ENCODE results near the gene ZNF197.
A peak's percentile ranks its signal among the peaks of the same experiment; 100 is the strongest.
"Not testable (repeated sequence)": the region's sequence is repeated elsewhere in the genome, so short reads cannot be mapped to it uniquely, and the experiment has no call there.

The ZNF197 gene

GRCh38 chr3:44624749-44625480 is at the start of gene ZNF197:
Gene ZNF197 (plus strand): TSS chr3:44625036. CDS start chr3:44629155, 4,119 bp downstream.
- peak; percentile 43 for DNase-seq (ENCODE audit: low spot score)

DNA sequence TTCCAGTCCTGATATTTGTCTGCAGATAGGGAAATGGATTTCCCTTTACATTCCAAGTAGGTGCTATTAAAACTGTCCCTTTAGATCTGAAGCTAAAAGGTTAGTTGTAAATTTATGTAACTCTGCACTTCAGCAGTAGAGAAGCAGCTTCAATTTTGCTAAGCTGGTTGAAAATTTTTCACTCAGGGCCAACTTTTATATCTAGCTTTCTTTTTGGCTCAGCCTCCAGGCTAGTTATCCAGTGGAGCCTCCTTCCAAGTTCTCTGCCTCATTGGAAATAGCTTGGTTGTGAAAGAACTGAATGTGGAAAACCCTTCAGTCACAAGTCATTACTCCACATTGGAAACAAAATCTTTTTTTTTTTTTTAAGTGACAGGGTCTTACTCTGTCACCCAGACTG is 48.2 kb upstream of the ZNF197 start:
- DNase-seq (ENCODE audit: low spot score), result no peak

DNA sequence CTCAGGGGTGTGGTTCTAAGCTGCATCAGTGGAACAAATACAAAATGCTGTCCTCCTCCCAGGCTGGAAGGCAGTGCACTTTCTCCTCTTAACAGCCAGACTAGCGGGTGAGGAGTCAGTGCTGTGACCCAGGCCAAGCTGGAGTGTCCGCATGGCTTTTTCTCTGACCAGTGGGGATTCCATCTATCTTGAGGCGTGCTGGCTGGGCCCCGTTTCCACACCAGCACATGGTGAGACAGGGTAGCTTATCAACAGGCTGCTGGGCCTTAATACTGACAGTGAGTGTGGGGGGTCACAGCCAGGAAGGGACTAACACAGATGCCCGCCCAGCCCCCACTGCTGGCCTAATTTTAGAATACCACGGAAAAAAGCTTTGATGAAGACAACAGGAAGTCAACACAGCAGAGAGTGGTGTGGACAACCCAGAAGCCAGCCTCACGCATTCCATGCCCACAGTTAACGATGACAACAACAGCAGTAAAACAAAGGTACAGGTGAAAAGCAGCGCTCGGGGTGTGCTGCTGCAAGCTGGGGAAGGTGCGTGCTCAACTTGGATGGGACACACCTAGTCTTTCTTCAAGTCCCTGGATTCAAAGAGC is 47.4 kb upstream of the ZNF197 start:
- not testable (repeated sequence) for DNase-seq (ENCODE audit: low spot score)

DNA sequence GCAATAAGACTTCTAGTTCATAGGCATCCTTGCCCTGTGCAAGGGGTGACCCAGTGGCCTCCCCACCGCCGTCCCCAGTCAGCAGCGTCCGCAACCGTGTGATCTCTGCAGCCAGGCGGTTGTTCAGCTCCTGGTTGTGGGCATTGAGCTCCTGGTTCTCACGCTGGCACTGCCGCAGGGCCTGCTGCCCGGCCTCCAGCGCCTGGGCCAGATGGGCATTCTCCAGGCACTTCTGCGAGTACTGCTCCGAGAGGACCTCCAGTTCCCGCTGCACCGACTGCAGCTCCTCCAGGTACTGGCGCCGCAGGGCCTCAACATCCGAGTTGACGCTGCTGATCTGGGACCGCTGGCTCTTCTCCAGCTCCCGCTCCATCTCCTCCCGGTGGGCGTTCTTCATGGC is 46.5 kb upstream of the ZNF197 start:
- DNase-seq (ENCODE audit: low spot score), result not testable (repeated sequence)

GRCh38 chr3:44578924-44579515 is 45.8 kb upstream of the ZNF197 start:
- not testable (repeated sequence) for DNase-seq (ENCODE audit: low spot score)

- not testable (repeated sequence) for DNase-seq (ENCODE audit: low spot score)
Measured at GRCh38 chr3:44579749-44580148, 45.1 kb upstream of the ZNF197 start.

- DNase-seq (ENCODE audit: low spot score), result not testable (repeated sequence)
Measured at GRCh38 chr3:44580971-44581370, 43.9 kb upstream of the ZNF197 start.

DNA sequence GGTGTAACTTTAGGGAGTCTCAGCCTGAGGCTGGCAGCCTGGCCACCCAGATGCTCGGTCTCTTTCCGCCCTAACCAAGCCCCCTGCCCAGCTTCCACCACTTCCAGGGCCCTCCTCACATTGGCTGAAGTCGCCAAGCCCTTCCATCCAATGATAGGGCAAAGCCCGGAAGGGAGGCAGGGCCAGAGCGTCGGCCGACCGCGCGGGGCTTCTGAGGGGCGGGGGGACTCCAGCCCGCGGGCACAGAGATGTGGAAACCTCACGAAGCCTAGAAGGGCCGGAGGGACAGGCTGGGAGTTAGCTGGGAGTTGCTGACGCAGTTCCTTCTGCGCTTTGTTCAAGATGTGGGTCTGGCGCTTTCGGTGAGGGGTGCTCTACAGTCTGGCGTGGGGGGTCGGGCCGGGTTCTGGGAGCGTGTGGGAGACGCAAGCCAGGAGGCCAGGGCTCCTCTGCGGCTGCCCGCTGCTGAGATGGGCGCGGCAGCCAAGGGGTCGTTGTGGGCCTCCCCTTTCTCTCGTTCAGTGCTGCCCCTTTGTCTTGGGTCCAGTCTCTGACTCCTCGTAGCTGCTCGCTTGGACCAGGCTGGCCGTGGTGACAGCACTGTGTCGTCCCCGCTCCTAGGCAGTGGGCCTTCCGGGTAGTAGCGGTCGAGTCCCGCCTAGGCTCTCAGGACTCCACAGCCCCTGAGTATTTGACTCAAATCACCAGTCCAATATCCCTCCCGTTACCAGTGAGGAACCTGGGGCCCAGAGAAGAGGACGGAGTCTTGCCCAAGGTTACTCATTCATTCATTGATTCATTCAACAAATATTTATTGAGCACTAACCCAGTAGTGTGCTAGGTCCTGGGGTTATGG is 40.0 kb upstream of the ZNF197 start, which contains the start of gene ZNF660:
Gene ZNF660, plus strand, starts transcription at position 319 of the 856 bp plus-strand sequence. CDS start 9,230 bp downstream, outside the sequence.
- peak; percentile 1 for DNase-seq (ENCODE audit: low spot score)

DNA sequence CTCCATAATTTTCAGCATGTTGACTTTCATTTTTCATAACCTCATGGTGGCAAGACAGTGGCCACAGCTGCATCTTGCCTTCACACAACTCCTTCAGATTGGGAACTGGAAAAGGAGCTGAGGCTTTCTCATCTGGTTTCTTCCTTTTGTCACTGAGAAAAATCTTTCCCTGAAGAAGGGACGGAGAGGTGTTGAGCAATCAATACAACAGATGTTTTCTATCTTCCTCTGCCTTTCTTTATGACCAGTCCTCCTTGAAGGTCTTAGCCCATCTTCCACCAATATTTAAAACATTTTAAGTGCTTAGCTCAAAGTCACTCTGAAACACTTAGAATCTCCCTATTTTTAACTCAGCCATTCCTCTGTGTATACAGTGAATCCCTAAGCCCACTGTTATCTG is 28.2 kb upstream of the ZNF197 start:
- DNase-seq (ENCODE audit: low spot score), result no peak

- DNase-seq (ENCODE audit: low spot score), result no peak
Measured at GRCh38 chr3:44601749-44602148, 23.1 kb upstream of the ZNF197 start.

DNA sequence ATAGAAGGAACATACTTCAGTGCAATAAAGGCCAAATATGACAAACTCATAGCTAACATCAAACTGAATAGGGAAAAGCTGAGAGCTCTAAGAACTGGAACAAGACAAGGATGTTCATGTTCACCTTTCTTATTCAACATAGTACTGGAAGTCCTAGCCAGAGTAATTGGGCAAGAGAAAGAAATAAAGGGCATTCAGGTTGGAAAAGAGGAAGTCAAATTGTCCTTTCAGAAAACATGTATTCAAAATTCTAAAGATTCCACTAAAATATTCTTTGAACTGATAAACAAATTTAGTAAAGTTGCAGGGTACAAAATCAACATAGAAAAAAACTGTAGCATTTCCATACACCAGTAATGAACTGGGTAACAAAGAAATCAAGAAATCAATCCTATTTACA is 12.2 kb upstream of the ZNF197 start:
- DNase-seq (ENCODE audit: low spot score), result no peak

DNA sequence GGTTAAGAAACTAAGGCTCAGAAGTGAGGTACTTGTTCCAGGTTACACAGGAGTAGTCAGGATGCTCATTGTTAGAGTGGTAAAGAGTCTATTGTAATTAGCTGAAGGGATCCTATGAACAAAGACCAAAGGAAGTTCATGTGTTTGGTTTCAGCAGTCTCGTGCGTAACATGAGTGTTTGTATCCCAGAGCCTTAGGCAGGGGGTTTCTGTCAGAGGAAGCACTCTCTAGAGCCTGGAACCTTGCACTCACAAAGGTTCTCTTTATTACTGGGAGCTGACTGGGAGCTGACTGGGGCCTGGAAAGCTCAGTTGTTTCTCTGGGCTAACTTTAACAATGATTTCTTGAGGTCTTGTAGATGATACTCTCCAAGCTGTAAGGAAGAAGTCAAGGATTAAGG is 3.9 kb downstream of the ZNF197 start:
- DNase-seq (ENCODE audit: low spot score), result no peak

GRCh38 chr3:44632193-44632592 is 7.4 kb downstream of the ZNF197 start:
- no peak for DNase-seq (ENCODE audit: low spot score)

- no peak for DNase-seq (ENCODE audit: low spot score)
Measured at GRCh38 chr3:44642337-44642736, 17.5 kb downstream of the ZNF197 start.

GRCh38 chr3:44643024-44643423 is 18.2 kb downstream of the ZNF197 start:
- DNase-seq (ENCODE audit: low spot score), result no peak

DNA sequence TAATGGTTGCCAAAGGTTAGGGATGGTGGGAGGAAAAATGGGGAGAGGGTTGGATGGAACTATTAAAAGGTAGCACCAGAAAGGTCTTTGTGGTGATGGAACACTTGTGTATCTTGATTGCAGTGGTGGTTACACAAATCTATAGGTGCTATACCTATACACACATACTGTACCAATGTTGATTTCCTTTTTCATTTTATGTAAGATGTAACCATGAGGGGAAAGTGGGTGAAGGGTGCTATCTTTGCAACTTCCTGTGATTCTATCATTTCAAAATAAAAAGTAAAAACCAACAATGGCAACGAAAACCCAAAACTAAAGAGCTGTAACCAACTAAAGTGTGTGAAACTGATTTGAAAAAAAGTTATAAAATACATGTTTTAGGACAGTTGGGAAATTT is 22.9 kb downstream of the ZNF197 start:
- DNase-seq (ENCODE audit: low spot score), result no peak

GRCh38 chr3:44648564-44649229 is 23.9 kb downstream of the ZNF197 start, which contains the start of gene ZNF35:
Gene ZNF35 (plus strand): TSS chr3:44648732. CDS start chr3:44651068, 2,336 bp downstream.
- DNase-seq (ENCODE audit: low spot score), result peak; percentile 9

DNA sequence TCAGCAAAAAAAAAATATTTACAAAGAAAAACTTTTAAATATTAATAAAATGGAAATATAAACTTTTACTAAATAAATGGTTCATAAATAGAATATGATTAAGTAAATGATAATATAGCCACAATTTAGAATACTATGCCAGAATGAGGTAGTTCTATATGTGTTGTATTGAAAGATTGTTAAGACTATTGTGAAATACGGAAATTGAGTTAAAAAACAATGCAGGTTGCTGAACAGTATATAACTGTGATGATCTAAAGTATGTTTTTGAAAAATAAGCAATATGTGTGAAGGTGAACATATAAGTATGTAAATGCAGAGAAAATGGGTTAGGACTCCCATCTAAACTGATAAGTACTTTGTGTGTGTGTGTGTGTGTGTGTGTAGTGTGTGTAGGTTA is 24.9 kb downstream of the ZNF197 start:
- no peak for DNase-seq (ENCODE audit: low spot score)

GRCh38 chr3:44654039-44654438 is 29.2 kb downstream of the ZNF197 start:
- no peak for DNase-seq (ENCODE audit: low spot score)

- no peak for DNase-seq (ENCODE audit: low spot score)
Measured at GRCh38 chr3:44659015-44659414, 34.2 kb downstream of the ZNF197 start.

DNA sequence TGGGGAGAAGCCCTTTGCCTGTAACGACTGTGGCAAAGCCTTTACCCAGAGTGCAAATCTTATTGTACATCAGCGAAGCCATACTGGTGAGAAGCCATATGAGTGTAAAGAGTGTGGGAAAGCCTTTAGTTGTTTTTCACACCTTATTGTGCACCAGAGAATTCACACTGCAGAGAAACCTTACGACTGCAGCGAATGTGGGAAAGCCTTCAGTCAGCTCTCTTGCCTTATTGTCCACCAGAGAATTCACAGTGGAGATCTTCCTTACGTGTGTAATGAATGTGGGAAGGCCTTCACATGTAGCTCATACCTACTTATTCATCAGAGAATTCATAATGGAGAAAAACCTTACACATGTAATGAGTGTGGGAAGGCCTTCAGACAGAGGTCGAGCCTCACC is 34.6 kb downstream of the ZNF197 start:
- no peak for DNase-seq (ENCODE audit: low spot score)

DNA sequence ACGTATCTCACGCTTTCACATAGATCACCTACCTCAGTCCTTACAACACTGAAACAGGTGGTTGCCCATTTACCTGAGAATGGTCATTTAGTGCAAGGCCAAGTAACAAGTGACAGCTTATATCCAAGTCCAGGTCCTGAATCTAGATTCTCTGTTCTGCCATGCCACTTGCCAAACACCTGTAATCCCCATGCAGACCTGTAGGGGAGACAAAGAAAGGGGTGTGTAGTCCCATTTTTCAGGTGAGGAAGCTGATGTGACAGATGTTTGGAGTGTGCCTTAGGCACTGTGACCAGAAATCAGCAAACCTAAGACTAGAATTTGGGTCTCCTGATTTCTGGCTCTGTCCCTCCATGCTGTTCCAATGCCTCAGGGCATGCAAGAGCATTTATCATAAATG is 36.4 kb downstream of the ZNF197 start:
- DNase-seq (ENCODE audit: low spot score), result no peak

Data from CD4-positive, alpha-beta T cell treated with Interleukin-6 at 100 ng/mL for 8 hours (primary cell).